SH-SY5Y (cell line): ENCODE data around the gene PAWR.

Experiments used
- GATA2 ChIP-seq: IDR thresholded peaks from 2 replicates; pipeline ENCODE4 v1.6.1; 2011; ENCODE audit warnings: mild to moderate bottlenecking, low read depth, low read length
- GATA3 ChIP-seq: IDR thresholded peaks from 2 replicates; pipeline ENCODE4 v1.6.1; 2011; ENCODE audit warnings: low read depth, mild to moderate bottlenecking, low read length, moderate library complexity

GRCh38 chr12:79597910-79598309 lies 92.9 kb downstream of the PAWR start:
- no peak for TF ChIP-seq GATA3
- no peak for TF ChIP-seq GATA2
